GM12892 (cell line): ENCODE measurements around the gene C1orf210.

Experiments used
- POLR2A ChIP-seq: IDR thresholded peaks from 2 replicates; pipeline ENCODE4 v1.6.1; 2011; ENCODE audit warnings: low read depth, low read length, control low read depth
- POLR2AphosphoS5 ChIP-seq: IDR thresholded peaks from 2 replicates; pipeline ENCODE4 v1.6.1; 2011; ENCODE audit warnings: low read depth, low read length, control low read depth

GRCh38 chr1:43267818-43268425 is 17.5 kb downstream of the C1orf210 start:
- TF ChIP-seq POLR2A: no peak
- TF ChIP-seq POLR2AphosphoS5: no peak
